ENCODE measurements around the gene SLCO2B1. TPM values are rescaled to one million over a fixed set of nuclear protein-coding genes. Genes with fewer than 3 reads are reported as not detected.

The SLCO2B1 gene
- total and polyA plus RNA-seq, 12 donors, result 5.8 to 234 (median 122) TPM

GRCh38 chr11:75159151-75159953 lies 8.4 kb downstream of the SLCO2B1 start:
- no peak for TF ChIP-seq CTCF (IDR thresholded peaks at IDR 0.05)
- TF ChIP-seq POLR2A (IDR thresholded peaks at IDR 0.05), result no peak
- Histone ChIP-seq H3K27ac (peak overlapping the region in 2 of 5 donors; percentile 59 to 61), H3K4me1 (replicated peaks in 1 of 2) (peaks cover 0 to 34% of the 10 kb centered on the region in 2 donors), H3K4me3 (no peak overlapping the region), H3K36me3 (replicated peaks in 1 of 2) (peaks cover 0 to 4% of the 10 kb centered on the region in 2 donors), H3K27me3 (no peaks in the 10 kb centered on the region), H3K9me3 (replicated peaks in 1 of 3) (no peaks in the 10 kb centered on the region)
- 77 to 90% (median 83%) methylated on average over 6 to 17 of the region's 17 CpGs for WGBS, 4 donors
- DNase-seq, result no peak
- intact Hi-C loops (cut with DNase I), result no loop called here

GRCh38 chr11:75160220-75160757 lies 9.4 kb downstream of the SLCO2B1 start:
- 54 to 71% (median 59%) methylated on average over 6 of the region's 6 CpGs for WGBS, 4 donors
- Histone ChIP-seq H3K4me1 (replicated peaks in 1 of 2) (peaks cover 0 to 34% of the 10 kb centered on the region in 2 donors), H3K4me3 (peak overlapping the region in 1 of 4 donors; percentile 11), H3K27me3 (no peaks in the 10 kb centered on the region), H3K9me3 (replicated peaks in 1 of 3) (no peaks in the 10 kb centered on the region), H3K27ac (peak overlapping the region in 2 of 5 donors; percentile 59 to 61), H3K36me3 (replicated peaks in 1 of 2) (peaks cover 0 to 5% of the 10 kb centered on the region in 2 donors)
- no peak for TF ChIP-seq CTCF (IDR thresholded peaks at IDR 0.05)
- no peak for TF ChIP-seq POLR2A (IDR thresholded peaks at IDR 0.05)
- DNase-seq, result peak in 2 of 7 donors; percentile 36 to 42
- intact Hi-C loops (cut with DNase I), result no loop called here

- peaks cover 0 to 34% of the 10 kb centered on the region in 2 donors for H3K4me1 ChIP-seq (replicated peaks in 1 of 2)
- H3K4me3 ChIP-seq, result no peak overlapping the region
- peaks cover 0 to 11% of the 10 kb centered on the region in 2 donors for H3K36me3 ChIP-seq (replicated peaks in 1 of 2)
- no peaks in the 10 kb centered on the region for H3K27me3 ChIP-seq
- intact Hi-C loops (cut with DNase I), result no loop called here
- TF ChIP-seq CTCF (IDR thresholded peaks at IDR 0.05) (no peak), POLR2A (IDR thresholded peaks at IDR 0.05) (no peak)
- peak overlapping the region in 2 of 5 donors; percentile 37 to 61 for H3K27ac ChIP-seq
- DNase-seq, result no peak
- WGBS, 4 donors, result 84 to 100% (median 97%) methylated on average over 1 of the region's 1 CpG
- H3K9me3 ChIP-seq (replicated peaks in 1 of 3), result no peaks in the 10 kb centered on the region
Measured at GRCh38 chr11:75160880-75161279, 10.0 kb downstream of the SLCO2B1 start.

GRCh38 chr11:75161506-75162095 lies 10.7 kb downstream of the SLCO2B1 start:
- Histone ChIP-seq H3K4me3 (no peak overlapping the region), H3K9me3 (replicated peaks in 1 of 3) (no peaks in the 10 kb centered on the region), H3K27ac (peak overlapping the region in 2 of 5 donors; percentile 37 to 61), H3K36me3 (replicated peaks in 1 of 2) (peaks cover 0 to 11% of the 10 kb centered on the region in 2 donors), H3K4me1 (replicated peaks in 1 of 2) (peaks cover 0 to 34% of the 10 kb centered on the region in 2 donors), H3K27me3 (no peaks in the 10 kb centered on the region)
- DNase-seq, result no peak
- TF ChIP-seq POLR2A (IDR thresholded peaks at IDR 0.05), result no peak
- TF ChIP-seq CTCF (IDR thresholded peaks at IDR 0.05), result no peak
- WGBS, 4 donors, result 41 to 68% (median 54%) methylated on average over 4 to 5 of the region's 5 CpGs
- intact Hi-C loops (cut with DNase I), result no loop called here
